ENCODE measurements around the gene BPGM.

Gene BPGM

GRCh38 chr7:134703241-134703594 is 56.6 kb downstream of the BPGM start:
- no peak for TF ChIP-seq CTCF (IDR thresholded peaks at IDR 0.05; ENCODE audit: low read depth, low read length)
- H3K4me3 ChIP-seq (ENCODE audit: low read depth, low read length) = no peak overlapping the region

- no peak for TF ChIP-seq CTCF (IDR thresholded peaks at IDR 0.05; ENCODE audit: low read depth, low read length)
- no peak overlapping the region for H3K4me3 ChIP-seq (ENCODE audit: low read depth, low read length)
These were observed 57.1 kb downstream of the BPGM start for GRCh38 chr7:134703782-134704181.

DNA sequence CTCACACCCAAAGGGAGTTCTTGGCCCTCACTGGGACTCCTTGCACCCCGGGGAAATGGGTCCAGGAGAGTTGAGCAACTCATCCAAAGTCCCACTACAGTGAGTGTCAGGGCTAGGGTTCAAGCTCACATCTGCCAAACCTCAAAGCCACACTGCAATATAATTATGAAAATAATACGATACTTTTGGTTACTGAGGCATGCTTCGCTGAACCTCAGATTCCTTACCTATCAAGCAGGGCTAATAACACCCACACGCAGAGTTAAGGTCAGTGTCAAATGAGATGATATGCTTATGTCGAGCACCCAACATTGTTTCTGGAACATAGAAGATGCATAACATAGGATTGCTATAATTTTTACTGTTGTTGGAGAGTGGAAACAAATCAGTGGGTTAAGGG is 58.2 kb downstream of the BPGM start:
- TF ChIP-seq CTCF (IDR thresholded peaks at IDR 0.05; ENCODE audit: low read depth, low read length) = no peak
- no peak overlapping the region for H3K4me3 ChIP-seq (ENCODE audit: low read depth, low read length)

GRCh38 chr7:134705716-134706115 is 59.1 kb downstream of the BPGM start:
- H3K4me3 ChIP-seq (ENCODE audit: low read depth, low read length) = no peak overlapping the region
- no peak for TF ChIP-seq CTCF (IDR thresholded peaks at IDR 0.05; ENCODE audit: low read depth, low read length)

- TF ChIP-seq CTCF (IDR thresholded peaks at IDR 0.05; ENCODE audit: low read depth, low read length) = no peak
- no peak overlapping the region for H3K4me3 ChIP-seq (ENCODE audit: low read depth, low read length)
These were observed 59.8 kb downstream of the BPGM start for GRCh38 chr7:134706468-134706867.

DNA sequence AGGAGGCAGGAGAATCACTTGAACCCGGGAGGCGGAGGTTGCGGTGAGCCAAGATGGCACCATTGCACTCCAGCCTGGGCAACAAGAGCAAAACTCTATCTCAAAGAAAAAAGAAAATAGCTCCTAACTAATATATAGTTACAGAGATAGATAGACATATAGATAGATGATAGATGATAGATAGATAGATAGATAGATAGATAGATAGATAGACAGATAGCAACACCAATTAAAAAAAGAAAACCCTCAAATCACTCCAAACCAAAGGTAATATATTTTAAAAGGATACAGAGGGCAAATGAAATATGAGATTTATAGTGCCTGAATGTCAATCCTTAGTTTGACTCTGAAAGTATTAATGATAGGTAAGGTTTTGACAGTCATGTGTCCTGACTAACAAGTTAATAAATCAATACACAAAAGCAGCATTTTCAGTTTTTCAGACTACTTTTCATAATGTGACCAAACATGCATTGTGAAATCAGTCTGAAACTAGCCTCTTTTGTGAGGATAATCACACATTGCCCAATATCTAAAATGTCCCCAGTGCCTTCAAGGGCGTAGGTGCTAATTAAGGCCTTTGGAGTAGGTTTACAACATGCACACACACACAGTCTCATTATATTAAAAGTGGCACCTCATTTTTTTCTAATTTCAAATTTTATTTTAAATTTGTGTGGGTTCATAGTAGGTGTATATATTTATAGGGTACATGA is 61.2 kb downstream of the BPGM start:
- H3K4me3 ChIP-seq (ENCODE audit: low read depth, low read length) = no peak overlapping the region
- no peak for TF ChIP-seq CTCF (IDR thresholded peaks at IDR 0.05; ENCODE audit: low read depth, low read length)

- no peak for TF ChIP-seq CTCF (IDR thresholded peaks at IDR 0.05; ENCODE audit: low read depth, low read length)
- H3K4me3 ChIP-seq (ENCODE audit: low read depth, low read length) = no peak overlapping the region
These were observed 62.0 kb downstream of the BPGM start for GRCh38 chr7:134708692-134709091.

All from WI38 (cell line).